GM18508 (cell line): Measurements from ENCODE around the gene PAX8.
"Not testable (repeated sequence)": the region's sequence is repeated elsewhere in the genome, so short reads cannot be mapped to it uniquely, and the experiment has no call there.

ENCODE experiments used
- ATAC-seq: cut with Tn5 transposase; IDR thresholded peaks from one replicate; pipeline ENCODE4 v1.9.1; 2021; ENCODE audit warnings: moderate number of reproducible peaks; ENCODE audit not compliant: insufficient read depth, unreplicated experiment

Gene PAX8

GRCh38 chr2:113278742-113279139 lies at the start of gene PAX8:
TSS of gene PAX8 (minus strand) at chr2:113278921. CDS start at chr2:113278394, 527 bp downstream.
- ATAC-seq, result no peak

GRCh38 chr2:113328043-113328442 lies 49.3 kb upstream of the PAX8 start:
- ATAC-seq, result no peak

- ATAC-seq, result not testable (repeated sequence)
Measured at GRCh38 chr2:113325161-113325731, 46.5 kb upstream of the PAX8 start.

GRCh38 chr2:113324684-113325160 lies 46.0 kb upstream of the PAX8 start:
- no peak for ATAC-seq

GRCh38 chr2:113323129-113323528 lies 44.4 kb upstream of the PAX8 start:
- not testable (repeated sequence) for ATAC-seq

- not testable (repeated sequence) for ATAC-seq
Measured at GRCh38 chr2:113320106-113320505, 41.4 kb upstream of the PAX8 start.

- ATAC-seq, result not testable (repeated sequence)
Measured at GRCh38 chr2:113318941-113319340, 40.2 kb upstream of the PAX8 start.

- ATAC-seq, result no peak
Measured at GRCh38 chr2:113316085-113316484, 37.4 kb upstream of the PAX8 start.

GRCh38 chr2:113314663-113315062 lies 35.9 kb upstream of the PAX8 start:
- not testable (repeated sequence) for ATAC-seq

GRCh38 chr2:113314176-113314575 lies 35.5 kb upstream of the PAX8 start:
- ATAC-seq, result not testable (repeated sequence)

- ATAC-seq, result not testable (repeated sequence)
Measured at GRCh38 chr2:113311781-113312180, 33.1 kb upstream of the PAX8 start.

- ATAC-seq, result not testable (repeated sequence)
Measured at GRCh38 chr2:113311191-113311590, 32.5 kb upstream of the PAX8 start.

- ATAC-seq, result no peak
Measured at GRCh38 chr2:113309655-113310387, 31.1 kb upstream of the PAX8 start.

- not testable (repeated sequence) for ATAC-seq
Measured at GRCh38 chr2:113308784-113309183, 30.1 kb upstream of the PAX8 start.

GRCh38 chr2:113306207-113306606 lies 27.5 kb upstream of the PAX8 start:
- not testable (repeated sequence) for ATAC-seq

- ATAC-seq, result not testable (repeated sequence)
Measured at GRCh38 chr2:113305749-113306148, 27.0 kb upstream of the PAX8 start.

- no peak for ATAC-seq
Measured at GRCh38 chr2:113305146-113305545, 26.4 kb upstream of the PAX8 start.

GRCh38 chr2:113304702-113305101 lies 26.0 kb upstream of the PAX8 start:
- no peak for ATAC-seq

GRCh38 chr2:113302216-113302980 lies 23.7 kb upstream of the PAX8 start:
- not testable (repeated sequence) for ATAC-seq

- ATAC-seq, result no peak
Measured at GRCh38 chr2:113300281-113300680, 21.6 kb upstream of the PAX8 start.

GRCh38 chr2:113298176-113298575 lies 19.5 kb upstream of the PAX8 start:
- no peak for ATAC-seq
